HG03159 (cell line): ENCODE data around the gene XPC.
"Not testable (repeated sequence)": the region's sequence is repeated elsewhere in the genome, so short reads cannot be mapped to it uniquely, and the experiment has no call there.

Source experiments
- ATAC-seq: cut with Tn5 transposase; IDR thresholded peaks from one replicate; pipeline ENCODE4 v1.9.1; 2021; ENCODE audit warnings: mild to moderate bottlenecking, moderate library complexity; ENCODE audit not compliant: unreplicated experiment

Gene XPC

DNA sequence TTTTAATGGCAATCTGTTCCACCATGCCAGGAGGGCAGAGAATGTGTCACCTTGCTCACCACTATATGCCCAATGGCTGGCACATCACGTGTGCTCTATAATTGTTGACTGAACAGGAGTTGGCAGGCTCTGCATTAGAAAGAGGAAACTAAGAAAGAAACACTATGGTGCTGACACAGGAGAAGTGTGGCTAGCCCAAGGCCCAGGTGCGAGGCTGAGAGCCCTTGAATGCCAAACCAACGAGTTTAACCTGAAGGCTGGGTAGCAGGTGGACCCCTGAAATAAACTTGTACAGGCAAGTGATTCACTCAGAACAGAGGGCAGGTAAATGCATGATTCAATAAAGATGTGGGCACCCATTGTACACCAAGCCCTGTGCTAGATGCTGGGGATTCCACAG lies 56.1 kb downstream of the XPC start:
- no peak for ATAC-seq

DNA sequence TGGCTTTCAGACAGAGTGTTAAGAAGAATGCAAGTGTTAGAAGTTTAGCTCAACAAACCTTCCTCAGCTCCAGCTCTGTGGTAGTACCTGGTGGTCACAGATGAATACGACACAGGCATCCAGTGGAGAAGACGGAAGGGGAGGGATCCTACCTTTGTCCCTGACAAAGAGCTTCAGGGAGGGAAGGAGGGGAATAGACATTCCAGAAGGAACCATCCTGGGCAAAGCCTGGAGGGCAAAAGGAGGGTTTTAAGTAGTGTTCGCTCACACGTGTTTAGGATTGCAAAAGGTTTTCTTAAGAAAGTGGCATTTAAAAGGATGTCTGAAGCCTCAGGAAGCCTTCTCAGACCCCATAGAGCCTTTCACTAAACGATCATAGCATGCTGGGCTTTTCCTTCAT lies 56.5 kb downstream of the XPC start:
- ATAC-seq, result no peak

DNA sequence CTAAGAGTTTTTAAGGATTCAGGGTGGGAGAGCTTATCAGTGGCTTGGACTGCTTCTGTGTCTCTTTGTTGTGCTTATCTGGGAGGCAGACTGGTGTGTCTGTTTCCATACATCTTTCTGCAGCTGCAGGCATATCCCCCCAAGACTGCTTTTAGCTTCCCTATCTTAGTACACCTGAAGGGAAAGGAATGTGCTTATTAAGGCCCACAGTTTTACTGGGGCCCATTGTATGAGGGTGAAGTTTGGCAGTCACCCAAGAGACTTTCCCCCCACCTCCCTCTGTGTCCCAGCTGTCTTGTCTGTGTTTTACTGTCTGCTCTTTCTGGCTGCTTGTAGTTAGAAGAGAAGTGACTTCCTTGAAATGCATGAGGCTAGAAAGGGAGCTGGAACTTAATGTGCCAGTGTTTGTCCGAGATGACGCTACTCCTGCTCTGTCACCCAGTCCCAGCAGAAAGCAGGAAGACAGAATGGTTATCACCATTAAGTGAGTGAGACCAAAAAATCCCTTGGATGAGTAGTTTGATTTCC lies 57.4 kb downstream of the XPC start:
- ATAC-seq, result not testable (repeated sequence)

DNA sequence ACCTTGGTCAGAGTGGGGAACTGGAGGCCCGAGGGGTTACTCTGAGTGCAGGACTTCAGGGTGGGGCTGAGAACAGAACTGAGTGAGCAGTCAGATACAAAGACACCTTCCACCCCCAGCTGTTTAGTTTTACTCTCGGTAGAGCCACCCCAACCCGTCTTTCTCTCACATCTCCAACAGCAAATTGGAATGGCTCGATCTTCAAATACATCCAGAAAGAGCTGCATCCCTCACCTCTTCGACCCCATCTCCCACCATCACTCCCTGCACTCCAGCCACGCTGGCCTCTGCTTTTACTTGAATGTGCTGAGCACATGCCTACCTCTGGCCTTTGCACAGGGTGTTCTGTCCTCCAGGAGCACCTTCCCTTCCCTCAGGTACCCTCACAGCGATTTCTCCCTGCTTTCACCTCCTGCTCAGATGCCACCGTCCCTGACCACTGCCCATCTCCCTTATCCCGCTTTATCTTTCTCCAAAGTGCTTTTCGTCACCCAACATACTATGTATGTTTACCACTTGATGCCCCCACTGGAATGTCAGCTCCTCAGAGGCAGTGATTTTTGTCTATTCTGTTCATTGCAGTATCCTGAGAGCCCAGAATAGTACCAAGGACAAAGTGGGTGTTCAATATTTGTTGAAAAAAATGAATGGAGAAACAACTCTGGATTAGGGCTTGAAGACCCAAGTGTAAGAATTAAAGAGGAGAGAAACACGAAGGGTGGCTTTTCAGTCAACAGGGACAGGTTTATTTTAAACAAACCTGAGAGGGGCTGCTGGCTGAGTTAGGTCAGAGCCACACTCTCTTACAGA lies 58.1 kb downstream of the XPC start:
- ATAC-seq, result no peak

DNA sequence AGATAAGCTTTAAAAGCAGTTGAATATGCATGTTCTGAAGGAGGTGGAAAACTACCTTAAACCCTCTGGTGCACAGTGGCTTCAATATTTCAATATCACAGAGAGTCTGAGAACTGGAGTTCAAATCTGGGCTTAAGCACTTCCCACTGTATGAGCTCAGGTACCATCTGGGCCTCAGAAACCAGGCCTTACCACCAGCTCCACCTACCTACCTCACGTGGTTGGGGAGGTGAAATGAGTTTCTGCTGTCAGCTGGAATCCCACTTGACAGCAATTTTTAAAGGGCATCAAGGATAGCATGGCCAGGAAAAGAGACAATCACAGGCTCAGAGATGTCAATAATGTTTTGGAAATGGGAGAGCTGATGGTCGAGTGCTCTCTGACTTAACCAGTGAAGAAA lies 58.8 kb downstream of the XPC start:
- ATAC-seq, result no peak

DNA sequence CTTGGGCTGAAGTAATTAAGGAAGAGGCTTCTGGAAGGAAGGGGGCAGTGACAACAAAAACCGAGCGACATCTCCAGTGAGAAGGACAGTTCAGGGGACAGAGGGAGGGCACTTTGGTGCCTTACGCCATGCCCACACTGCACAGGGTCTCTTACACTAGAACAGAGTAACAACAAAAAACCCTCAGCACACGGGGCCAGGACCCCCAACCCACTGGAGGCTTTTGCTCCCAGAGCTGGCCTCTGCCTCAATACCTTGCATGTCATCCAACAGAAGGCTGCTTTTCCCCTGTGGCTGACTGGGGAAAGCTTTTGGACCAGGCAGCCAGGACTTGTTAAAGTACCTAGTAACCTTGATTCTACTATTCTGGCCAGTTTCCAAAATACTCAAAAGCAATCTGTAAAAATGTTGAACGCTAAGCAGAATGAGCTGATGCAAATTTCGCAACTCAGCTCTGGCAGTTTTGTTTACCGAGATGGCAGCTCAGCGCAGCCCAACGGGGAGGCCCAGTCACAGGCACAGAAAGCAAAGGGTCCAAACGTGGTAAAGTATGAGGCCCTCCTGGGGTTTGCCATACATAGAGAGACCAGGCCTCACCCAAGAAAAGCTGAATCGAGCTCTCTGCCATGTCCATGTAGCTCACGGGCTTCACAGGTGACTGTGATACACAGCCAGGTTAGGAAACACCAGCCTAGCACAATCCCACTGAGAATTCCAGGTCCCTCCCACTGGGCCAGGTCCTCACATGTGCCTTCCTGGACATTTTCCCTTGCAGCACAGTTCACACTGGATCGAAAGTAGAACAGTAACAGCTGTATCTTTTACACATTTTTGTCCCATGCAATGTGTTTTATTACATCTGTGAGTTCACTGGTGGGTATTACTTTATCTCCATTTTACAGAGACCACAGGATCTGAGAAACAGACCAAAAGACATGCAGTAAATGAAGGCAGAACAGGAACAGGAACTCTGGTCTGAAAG lies 59.7 kb downstream of the XPC start:
- no peak for ATAC-seq

DNA sequence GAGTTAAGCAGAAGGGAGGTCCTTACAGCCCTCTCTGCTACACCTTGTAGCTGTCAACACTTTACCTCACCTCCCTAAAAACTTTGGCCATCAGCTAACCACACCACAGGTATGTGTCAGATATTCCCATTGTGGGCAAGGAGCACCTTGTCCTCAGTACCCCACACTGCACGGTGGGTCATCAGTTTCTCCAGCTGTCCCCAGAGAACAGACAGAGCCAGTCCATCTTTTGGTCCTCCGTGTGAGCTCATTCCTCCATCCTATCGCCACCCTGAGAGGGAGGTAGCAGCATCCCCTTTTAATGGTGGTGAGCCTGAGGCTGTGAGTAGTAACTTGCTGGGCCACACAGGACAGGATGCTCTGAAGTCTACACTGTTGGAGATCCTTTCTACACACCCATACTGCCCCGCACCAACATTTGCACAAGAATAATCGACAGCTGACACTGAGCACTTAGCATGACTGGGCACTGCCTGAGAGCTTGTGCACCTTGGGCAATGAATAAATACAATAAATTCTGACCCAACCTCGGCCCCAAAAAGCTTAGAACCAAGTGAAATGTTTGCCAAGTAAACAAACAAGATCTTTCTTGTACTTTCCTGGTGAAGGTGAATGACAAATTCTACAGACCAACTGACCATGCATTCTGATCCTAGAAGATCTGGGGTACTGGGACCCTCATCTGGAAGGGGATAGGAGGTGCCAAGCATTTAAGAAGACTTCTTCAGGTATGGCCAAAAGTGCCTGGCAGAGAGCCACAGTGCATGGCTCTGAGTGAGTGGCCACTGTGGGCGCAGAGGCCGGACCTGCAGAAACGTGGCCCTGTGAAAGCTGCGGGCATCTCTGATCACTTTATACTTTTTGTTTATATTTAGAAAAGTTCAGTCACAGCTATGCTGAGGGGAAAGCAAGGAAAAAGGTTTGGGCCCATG lies 60.7 kb downstream of the XPC start:
- no peak for ATAC-seq

DNA sequence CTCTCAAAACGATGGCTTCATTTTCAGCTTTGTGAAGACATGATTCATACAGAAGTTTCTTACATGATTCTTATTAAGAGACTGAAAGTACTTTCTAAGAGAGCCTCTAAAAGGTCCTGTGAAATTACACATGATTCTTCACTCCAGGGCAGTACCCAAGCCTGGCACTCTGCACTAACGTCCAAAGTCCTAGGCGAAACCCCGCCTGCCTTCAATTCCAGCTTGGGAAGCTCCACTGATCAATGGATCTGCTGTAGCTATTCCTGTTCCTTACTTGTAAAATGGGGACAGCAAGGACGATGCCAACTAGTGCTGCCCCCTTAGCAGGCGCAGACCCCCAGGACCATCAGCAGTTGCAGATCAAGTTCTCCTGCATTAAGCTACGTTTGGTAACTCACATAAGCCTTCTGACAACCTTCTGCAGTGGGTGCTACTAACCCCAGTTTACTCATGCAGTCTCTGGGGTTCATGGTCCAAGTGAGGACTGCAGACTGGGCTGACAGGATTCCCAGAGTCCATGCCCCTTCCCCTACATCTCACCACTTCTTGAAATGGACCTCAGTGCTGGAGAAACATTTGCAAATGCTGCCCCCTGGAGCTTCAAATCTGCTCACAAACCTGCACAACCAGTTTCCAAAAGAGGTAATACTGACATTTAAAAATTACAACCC lies 64.3 kb downstream of the XPC start:
- no peak for ATAC-seq

DNA sequence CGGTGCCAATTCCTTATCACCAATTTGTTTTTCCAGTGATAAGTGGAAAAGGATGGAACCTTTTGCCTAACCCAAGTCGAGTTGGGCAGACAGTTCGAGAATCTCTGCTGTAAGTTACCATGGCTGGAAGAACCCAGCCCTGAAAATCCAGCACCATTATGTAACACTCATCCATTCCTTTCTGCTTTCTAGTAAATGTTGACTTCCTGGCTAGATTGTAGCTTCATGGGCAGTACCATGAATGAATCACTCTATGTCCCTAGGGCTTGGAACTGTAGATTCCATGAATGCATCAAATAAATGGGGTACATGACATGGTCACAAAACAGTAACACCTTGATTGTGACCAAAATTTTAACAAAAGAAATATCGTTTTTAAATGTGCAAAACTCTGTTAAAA lies 67.7 kb downstream of the XPC start:
- ATAC-seq, result no peak

DNA sequence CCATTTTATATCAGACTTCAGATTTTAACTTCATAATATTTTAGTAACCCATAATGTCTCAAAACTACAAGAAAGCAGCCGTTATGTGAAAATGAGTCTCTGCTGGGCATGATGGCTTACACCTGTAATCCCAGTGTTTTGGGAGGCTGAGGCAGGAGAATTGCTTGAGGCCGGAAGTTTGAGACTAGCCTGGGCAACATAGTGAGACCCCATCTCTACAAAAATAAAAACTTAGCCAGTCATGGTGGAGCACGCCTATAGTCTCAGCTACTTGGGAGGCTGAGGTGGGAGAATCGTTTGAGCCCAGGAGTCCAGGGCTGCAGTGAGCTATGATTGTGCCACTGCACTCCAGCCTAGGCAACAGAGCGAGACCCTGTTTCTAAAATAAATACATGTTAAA lies 68.6 kb downstream of the XPC start:
- ATAC-seq, result not testable (repeated sequence)

DNA sequence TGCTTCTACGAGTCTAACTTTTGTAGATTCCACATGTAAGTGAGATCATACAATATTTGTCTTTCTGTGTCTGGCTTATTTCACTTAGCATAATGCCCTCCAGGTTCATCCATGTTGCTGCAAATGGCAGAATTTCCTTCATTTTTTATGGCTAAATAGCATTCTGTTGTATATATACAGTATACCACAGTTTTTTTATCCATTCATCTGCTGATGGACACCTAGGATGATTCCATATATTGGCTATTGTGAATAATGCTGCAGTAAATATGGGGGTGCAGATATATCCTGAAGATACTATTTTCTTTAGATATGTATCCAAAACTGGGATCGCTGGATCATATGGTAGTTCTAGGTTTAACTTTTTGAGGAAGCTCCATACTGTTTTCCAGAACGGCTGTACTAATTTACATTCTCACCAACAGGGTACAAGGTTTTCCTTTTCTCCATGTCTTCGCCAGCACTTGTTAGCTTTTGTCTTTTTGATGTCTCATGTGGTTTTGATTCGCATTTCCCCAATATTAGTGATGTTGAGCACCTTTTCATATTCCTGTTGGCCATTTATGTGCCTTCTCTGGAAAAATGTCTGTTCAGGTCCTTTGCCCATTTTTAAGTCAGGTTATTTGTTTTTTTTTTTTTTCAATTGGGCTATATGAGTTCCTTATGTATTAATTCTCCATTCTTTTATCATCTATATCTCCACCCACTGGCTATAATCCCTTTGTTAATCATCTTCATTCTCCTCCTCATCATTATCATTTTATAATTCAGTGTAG lies 80.6 kb downstream of the XPC start:
- ATAC-seq, result no peak

DNA sequence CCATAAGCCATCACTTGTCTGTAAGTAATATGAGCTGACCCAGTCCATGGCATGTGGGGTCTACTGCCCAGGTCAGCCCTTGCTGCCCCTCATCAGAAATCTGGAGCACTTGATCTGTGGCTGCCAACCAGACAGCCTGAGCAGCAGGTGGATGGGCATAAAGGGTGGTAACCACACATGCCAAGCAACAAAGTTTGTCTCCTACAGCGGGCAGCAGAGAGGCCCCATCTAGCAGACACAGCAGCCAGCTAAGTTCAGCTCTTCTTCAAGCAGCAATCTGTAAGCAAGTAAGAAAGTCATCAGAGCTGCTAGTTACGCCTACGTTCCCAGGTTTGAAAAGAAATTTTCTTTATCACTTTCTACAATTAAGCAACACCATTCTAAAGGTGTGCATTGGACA lies 81.7 kb downstream of the XPC start:
- no peak for ATAC-seq
